MCF 10A (cell line): Measurements from ENCODE around the gene ARVCF. TPM values are rescaled to one million over a fixed set of nuclear protein-coding genes. Genes with fewer than 3 reads are reported as not detected.

ENCODE experiments used
- BruUV-seq: library from RNA; stranded (reverse); fragments of 400-500 nt; replicated peaks from 2 replicates; lab custom pipeline; 2021; lab: Mats Ljungman, UMichigan
- CTCF ChIA-PET: fragments of 300-600 bp; sonication (Branson Sonifier 250); formaldehyde crosslinking; extraction: SDS; loops from one replicate; lab custom pipeline; 2021; ENCODE audit warnings: antibody characterized with exemption, inconsistent platforms; lab: Yijun Ruan, JAX
- POLR2A ChIA-PET: fragments of 300-600, 350-650 bp; sonication (Branson Sonifier 250); formaldehyde crosslinking; extraction: SDS; loops from one replicate; lab custom pipeline; 2020; ENCODE audit warnings: antibody characterized with exemption, inconsistent platforms; lab: Yijun Ruan, JAX
- DNase-seq: peaks from one replicate; pipeline ENCODE4 v3.0.0-alpha.2; 2018; ENCODE audit not compliant: unreplicated experiment
- H3K27ac Mint-ChIP-seq: one replicate; pipeline ENCODE4 v1.8.0; 2022; ENCODE audit warnings: mild to moderate bottlenecking, low read depth, mixed read lengths; ENCODE audit not compliant: unreplicated experiment
- H3K27me3 Mint-ChIP-seq: one replicate; pipeline ENCODE4 v1.8.0; 2022; ENCODE audit warnings: mixed read lengths; ENCODE audit not compliant: insufficient read depth, unreplicated experiment
- H3K36me3 Mint-ChIP-seq: one replicate; pipeline ENCODE4 v1.8.0; 2022; ENCODE audit warnings: mild to moderate bottlenecking, moderate library complexity, mixed read lengths; ENCODE audit not compliant: insufficient read depth, unreplicated experiment
- H3K4me1 Mint-ChIP-seq: one replicate; pipeline ENCODE4 v1.8.0; 2022; ENCODE audit warnings: mixed read lengths; ENCODE audit not compliant: insufficient read depth, unreplicated experiment
- H3K4me3 Mint-ChIP-seq: one replicate; pipeline ENCODE4 v1.8.0; 2022; ENCODE audit warnings: mild to moderate bottlenecking, moderate library complexity, mixed read lengths; ENCODE audit not compliant: unreplicated experiment
- H3K9me3 Mint-ChIP-seq: one replicate; pipeline ENCODE4 v1.8.0; 2022; ENCODE audit warnings: mixed read lengths; ENCODE audit not compliant: unreplicated experiment
- CTCF ChIP-seq: fragments of 200-600 bp; IDR thresholded peaks from one replicate; pipeline ENCODE4 v1.8.0; 2022; ENCODE audit warnings: antibody characterized with exemption, mild to moderate bottlenecking; ENCODE audit not compliant: unreplicated experiment
- intact Hi-C: fragments of 100-400 bp; cut with micrococcal nuclease; formaldehyde crosslinking; loops from 2 replicates; pipeline ENCODE4 v1.14.1; 2022
- total RNA-seq: library from RNA; stranded (reverse); gene quantifications from 2 replicates; pipeline ENCODE4 v1.2.3, GENCODE V29; 2022

The ARVCF gene
- total RNA-seq, 1 experiment from 2014 or later: 7.5 TPM

- intact Hi-C loops: no loop called here
- Mint-ChIP-seq H3K27me3 (no peaks in the 10 kb centered on the region), H3K4me1 (peaks cover 18% of the 10 kb centered on the region), H3K9me3 (no peaks in the 10 kb centered on the region), H3K36me3 (peaks cover 5% of the 10 kb centered on the region), H3K27ac (no peak overlapping the region), H3K4me3 (no peak overlapping the region)
- DNase-seq: no peak
- ChIA-PET CTCF (interaction anchor here (0.6 to 1.0 kb wide), 5 partner anchors 29 to 89 kb away, joined by 3 to 5 read pairs (median 3); no protein-coding TSS in a partner anchor), POLR2A (interaction anchor here (0.7 kb wide), 1 partner anchor 1038 kb away, joined by 3 read pairs; no protein-coding TSS in a partner anchor)
- no TSS peak for BruUV-seq
- TF ChIP-seq CTCF: no peak
Observed at GRCh38 chr22:20058989-20059770, 42.6 kb upstream of the ARVCF start.

GRCh38 chr22:20057596-20058268 lies 41.1 kb upstream of the ARVCF start:
- Mint-ChIP-seq H3K4me1 (peaks cover 14% of the 10 kb centered on the region), H3K4me3 (no peak overlapping the region), H3K27ac (no peak overlapping the region), H3K36me3 (peaks cover 13% of the 10 kb centered on the region), H3K9me3 (no peaks in the 10 kb centered on the region), H3K27me3 (no peaks in the 10 kb centered on the region)
- no peak for TF ChIP-seq CTCF
- no TSS peak for BruUV-seq
- no peak for DNase-seq
- CTCF ChIA-PET: no interaction called here
- intact Hi-C loops: no loop called here
- POLR2A ChIA-PET: no interaction called here

GRCh38 chr22:20056696-20057386 lies 40.2 kb upstream of the ARVCF start:
- no peak overlapping the region for H3K4me3 Mint-ChIP-seq
- ChIA-PET CTCF (no interaction called here), POLR2A (no interaction called here)
- H3K27me3 Mint-ChIP-seq: no peaks in the 10 kb centered on the region
- BruUV-seq: no TSS peak
- no peak for DNase-seq
- no peak for TF ChIP-seq CTCF
- peaks cover 16% of the 10 kb centered on the region for H3K36me3 Mint-ChIP-seq
- no peak overlapping the region for H3K27ac Mint-ChIP-seq
- peaks cover 8% of the 10 kb centered on the region for H3K4me1 Mint-ChIP-seq
- intact Hi-C loops: no loop called here
- H3K9me3 Mint-ChIP-seq: no peaks in the 10 kb centered on the region

- H3K9me3 Mint-ChIP-seq: no peaks in the 10 kb centered on the region
- intact Hi-C loops: no loop called here
- no peaks in the 10 kb centered on the region for H3K27me3 Mint-ChIP-seq
- peaks cover 1% of the 10 kb centered on the region for H3K4me1 Mint-ChIP-seq
- peaks cover 16% of the 10 kb centered on the region for H3K36me3 Mint-ChIP-seq
- H3K4me3 Mint-ChIP-seq: no peak overlapping the region
- no peak for TF ChIP-seq CTCF
- ChIA-PET POLR2A (no interaction called here), CTCF (no interaction called here)
- DNase-seq: no peak
- no TSS peak for BruUV-seq
- peak overlapping the region; percentile 35 for H3K27ac Mint-ChIP-seq
Observed at GRCh38 chr22:20056161-20056560, 39.5 kb upstream of the ARVCF start.
